HEK293 (cell line): ENCODE results near the gene MAN2B1.

Experiments used
- BCL11A ChIP-seq: fragments of 450-650 bp; formaldehyde crosslinking; IDR thresholded peaks from 2 replicates; pipeline ENCODE4 v1.5.1; 2016; ENCODE audit warnings: low read depth, missing biosample characterization, missing genetic modification characterization
- EGR2 ChIP-seq: fragments of 450-650 bp; formaldehyde crosslinking; IDR thresholded peaks from 2 replicates; pipeline ENCODE4 v1.5.1; 2016; ENCODE audit warnings: low read depth, missing biosample characterization, missing genetic modification characterization
- GFI1B ChIP-seq: fragments of 450-650 bp; formaldehyde crosslinking; IDR thresholded peaks from 2 replicates; pipeline ENCODE4 v1.5.1; 2016; ENCODE audit warnings: missing biosample characterization, missing genetic modification characterization
- GLI2 ChIP-seq: fragments of 450-650 bp; formaldehyde crosslinking; IDR thresholded peaks from 2 replicates; pipeline ENCODE4; 2017; ENCODE audit warnings: missing biosample characterization, missing genetic modification characterization, low read depth, borderline replicate concordance
- MYNN ChIP-seq: fragments of 450-650 bp; formaldehyde crosslinking; IDR thresholded peaks from 2 replicates; pipeline ENCODE4 v1.5.1; 2016; ENCODE audit warnings: missing biosample characterization, missing genetic modification characterization, borderline replicate concordance
- SP2 ChIP-seq: fragments of 450-650 bp; formaldehyde crosslinking; IDR thresholded peaks from 2 replicates; pipeline ENCODE4 v1.5.1; 2016; ENCODE audit warnings: missing biosample characterization, missing genetic modification characterization
- WT1 ChIP-seq: fragments of 450-650 bp; formaldehyde crosslinking; IDR thresholded peaks from 2 replicates; pipeline ENCODE4 v1.5.1; 2016; ENCODE audit warnings: missing biosample characterization, missing genetic modification characterization
- YY1 ChIP-seq: fragments of 450-650 bp; formaldehyde crosslinking; IDR thresholded peaks from 2 replicates; pipeline ENCODE4 v1.5.1; 2018; ENCODE audit warnings: missing biosample characterization, missing genetic modification characterization
- ZBTB1 ChIP-seq: fragments of 450-650 bp; formaldehyde crosslinking; IDR thresholded peaks from 2 replicates; pipeline ENCODE4 v1.5.1; 2016; ENCODE audit warnings: missing biosample characterization, missing genetic modification characterization
- ZFP69B ChIP-seq: fragments of 450-650 bp; formaldehyde crosslinking; IDR thresholded peaks from 2 replicates; pipeline ENCODE4 v1.5.1; 2016; ENCODE audit warnings: missing biosample characterization, missing genetic modification characterization
- ZNF138 ChIP-seq: fragments of 450-650 bp; formaldehyde crosslinking; IDR thresholded peaks from 2 replicates; pipeline ENCODE4 v1.5.1; 2016; ENCODE audit warnings: missing biosample characterization, missing genetic modification characterization, borderline replicate concordance
- ZNF140 ChIP-seq: fragments of 450-650 bp; formaldehyde crosslinking; IDR thresholded peaks from 2 replicates; pipeline ENCODE4 v1.5.1; 2016; ENCODE audit warnings: missing biosample characterization, missing genetic modification characterization
- ZNF174 ChIP-seq: fragments of 450-650 bp; formaldehyde crosslinking; IDR thresholded peaks from 2 replicates; pipeline ENCODE4 v1.5.0; 2017; ENCODE audit warnings: missing biosample characterization, mild to moderate bottlenecking, missing genetic modification characterization
- ZNF23 ChIP-seq: fragments of 450-650 bp; formaldehyde crosslinking; IDR thresholded peaks from 2 replicates; pipeline ENCODE4 v1.5.1; 2016; ENCODE audit warnings: missing biosample characterization, missing genetic modification characterization, borderline replicate concordance
- ZNF24 ChIP-seq: fragments of 450-650 bp; formaldehyde crosslinking; IDR thresholded peaks from 2 replicates; pipeline ENCODE4 v1.5.1; 2016; ENCODE audit warnings: missing biosample characterization, missing genetic modification characterization
- ZNF274 ChIP-seq, 2 experiments: fragments of 200-500 bp in 1 of 2; fragments of 450-650 bp in 1 of 2; sonication (Bioruptor generic) in 1 of 2; formaldehyde crosslinking in 1 of 2; IDR thresholded peaks; 2 replicates each; pipeline versions ENCODE4 v1.5.1 to v1.6.1; 2014 to 2016; ENCODE audit warnings: borderline replicate concordance in 1 of 2, inconsistent platforms in 1 of 2, low read length in 1 of 2, missing biosample characterization in 1 of 2, missing genetic modification characterization in 1 of 2
- ZNF280C ChIP-seq: fragments of 450-650 bp; formaldehyde crosslinking; IDR thresholded peaks from 2 replicates; pipeline ENCODE4 v1.5.1; 2016; ENCODE audit warnings: missing biosample characterization, missing genetic modification characterization
- ZNF350 ChIP-seq: fragments of 450-650 bp; formaldehyde crosslinking; IDR thresholded peaks from 2 replicates; pipeline ENCODE4 v1.5.0; 2017; ENCODE audit warnings: missing biosample characterization, mild to moderate bottlenecking, missing genetic modification characterization
- ZNF514 ChIP-seq: fragments of 450-650 bp; formaldehyde crosslinking; IDR thresholded peaks from 2 replicates; pipeline ENCODE4 v1.5.1; 2016; ENCODE audit warnings: missing biosample characterization, missing genetic modification characterization
- ZNF544 ChIP-seq: fragments of 450-650 bp; formaldehyde crosslinking; IDR thresholded peaks from 2 replicates; pipeline ENCODE4 v1.5.0; 2017; ENCODE audit warnings: missing biosample characterization, missing genetic modification characterization
- ZNF629 ChIP-seq: fragments of 450-650 bp; formaldehyde crosslinking; IDR thresholded peaks from 2 replicates; pipeline ENCODE4 v1.5.1; 2017; ENCODE audit warnings: missing biosample characterization, missing genetic modification characterization
- ZNF664 ChIP-seq: fragments of 450-650 bp; formaldehyde crosslinking; IDR thresholded peaks from 2 replicates; pipeline ENCODE4 v1.5.1; 2016; ENCODE audit warnings: missing biosample characterization, missing genetic modification characterization
- ZNF777 ChIP-seq: fragments of 450-650 bp; formaldehyde crosslinking; IDR thresholded peaks from 2 replicates; pipeline ENCODE4 v1.5.1; 2017; ENCODE audit warnings: missing biosample characterization, missing genetic modification characterization, borderline replicate concordance
- ZSCAN23 ChIP-seq: fragments of 450-650 bp; formaldehyde crosslinking; IDR thresholded peaks from 2 replicates; pipeline ENCODE4 v1.5.1; 2016; ENCODE audit warnings: missing biosample characterization, missing genetic modification characterization
- ZSCAN30 ChIP-seq: fragments of 450-650 bp; IDR thresholded peaks from 2 replicates; pipeline ENCODE4 v1.5.1; 2018; ENCODE audit warnings: missing biosample characterization, mild to moderate bottlenecking, missing genetic modification characterization, moderate library complexity
- TF ChIP-seq, protein P1 (sequence below): fragments of 450-650 bp; formaldehyde crosslinking; IDR thresholded peaks from 2 replicates; pipeline ENCODE4 v1.5.1; 2016; ENCODE audit warnings: missing biosample characterization, missing genetic modification characterization
- TF ChIP-seq, protein P2 (sequence below): fragments of 450-650 bp; formaldehyde crosslinking; IDR thresholded peaks from 2 replicates; pipeline ENCODE4 v1.5.1; 2016; ENCODE audit warnings: missing biosample characterization, missing genetic modification characterization
- TF ChIP-seq, protein P3 (sequence below): fragments of 450-650 bp; formaldehyde crosslinking; IDR thresholded peaks from 2 replicates; pipeline ENCODE4 v1.5.1; 2016; ENCODE audit warnings: missing biosample characterization, missing genetic modification characterization
- TF ChIP-seq, protein P4 (sequence below): fragments of 450-650 bp; formaldehyde crosslinking; IDR thresholded peaks from 2 replicates; pipeline ENCODE4 v1.5.1; 2016; ENCODE audit warnings: missing biosample characterization, missing genetic modification characterization

The MAN2B1 gene

GRCh38 chr19:12681074-12681987 is 14.8 kb upstream of the MAN2B1 start, which contains the start of gene DHPS (continued):
- TF ChIP-seq, protein P1, sequence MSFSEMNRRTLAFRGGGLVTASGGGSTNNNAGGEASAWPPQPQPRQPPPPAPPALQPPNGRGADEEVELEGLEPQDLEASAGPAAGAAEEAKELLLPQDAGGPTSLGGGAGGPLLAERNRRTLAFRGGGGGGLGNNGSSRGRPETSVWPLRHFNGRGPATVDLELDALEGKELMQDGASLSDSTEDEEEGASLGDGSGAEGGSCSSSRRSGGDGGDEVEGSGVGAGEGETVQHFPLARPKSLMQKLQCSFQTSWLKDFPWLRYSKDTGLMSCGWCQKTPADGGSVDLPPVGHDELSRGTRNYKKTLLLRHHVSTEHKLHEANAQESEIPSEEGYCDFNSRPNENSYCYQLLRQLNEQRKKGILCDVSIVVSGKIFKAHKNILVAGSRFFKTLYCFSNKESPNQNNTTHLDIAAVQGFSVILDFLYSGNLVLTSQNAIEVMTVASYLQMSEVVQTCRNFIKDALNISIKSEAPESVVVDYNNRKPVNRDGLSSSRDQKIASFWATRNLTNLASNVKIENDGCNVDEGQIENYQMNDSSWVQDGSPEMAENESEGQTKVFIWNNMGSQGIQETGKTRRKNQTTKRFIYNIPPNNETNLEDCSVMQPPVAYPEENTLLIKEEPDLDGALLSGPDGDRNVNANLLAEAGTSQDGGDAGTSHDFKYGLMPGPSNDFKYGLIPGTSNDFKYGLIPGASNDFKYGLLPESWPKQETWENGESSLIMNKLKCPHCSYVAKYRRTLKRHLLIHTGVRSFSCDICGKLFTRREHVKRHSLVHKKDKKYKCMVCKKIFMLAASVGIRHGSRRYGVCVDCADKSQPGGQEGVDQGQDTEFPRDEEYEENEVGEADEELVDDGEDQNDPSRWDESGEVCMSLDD: peak; percentile 42; the same call in 1 of the 2 replicates
- TF ChIP-seq ZNF138 (no peak), ZNF23 (tag by site-specific recombination) (no peak), ZNF350 (tag by site-specific recombination) (no peak), WT1 (peak; percentile 47), ZNF777 (tag by site-specific recombination) (peak; percentile 62; the same call in 1 of the 2 replicates), ZNF174 (tag by site-specific recombination) (no peak), ZNF664 (tag by site-specific recombination) (no peak), EGR2 (tag by site-specific recombination) (peak; percentile 52), YY1 (tag by site-specific recombination) (peak; percentile 91), GFI1B (tag by site-specific recombination) (no peak), ZNF544 (tag by site-specific recombination) (no peak), ZNF629 (peak; percentile 84), MYNN (tag by site-specific recombination) (no peak), ZNF280C (tag by site-specific recombination) (no peak), BCL11A (tag by site-specific recombination) (no peak), ZNF24 (tag by site-specific recombination) (no peak; the same call in 1 of the 2 replicates), ZBTB1 (no peak), ZNF514 (tag by site-specific recombination) (no peak), ZSCAN23 (tag by site-specific recombination) (no peak), ZFP69B (tag by site-specific recombination) (peak; percentile 19; the same call in 1 of the 2 replicates), SP2 (tag by site-specific recombination) (peak; percentile 96), ZSCAN30 (tag by site-specific recombination) (peak; percentile 87), ZNF274 (IDR thresholded peaks at IDR 0.05; ENCODE audit: low read length) (no peak), ZNF274 (tag by site-specific recombination; IDR thresholded peaks at IDR 0.05; ENCODE audit: borderline replicate concordance) (no peak), GLI2 (tag by site-specific recombination) (no peak), ZNF140 (no peak)
- TF ChIP-seq, protein P2, sequence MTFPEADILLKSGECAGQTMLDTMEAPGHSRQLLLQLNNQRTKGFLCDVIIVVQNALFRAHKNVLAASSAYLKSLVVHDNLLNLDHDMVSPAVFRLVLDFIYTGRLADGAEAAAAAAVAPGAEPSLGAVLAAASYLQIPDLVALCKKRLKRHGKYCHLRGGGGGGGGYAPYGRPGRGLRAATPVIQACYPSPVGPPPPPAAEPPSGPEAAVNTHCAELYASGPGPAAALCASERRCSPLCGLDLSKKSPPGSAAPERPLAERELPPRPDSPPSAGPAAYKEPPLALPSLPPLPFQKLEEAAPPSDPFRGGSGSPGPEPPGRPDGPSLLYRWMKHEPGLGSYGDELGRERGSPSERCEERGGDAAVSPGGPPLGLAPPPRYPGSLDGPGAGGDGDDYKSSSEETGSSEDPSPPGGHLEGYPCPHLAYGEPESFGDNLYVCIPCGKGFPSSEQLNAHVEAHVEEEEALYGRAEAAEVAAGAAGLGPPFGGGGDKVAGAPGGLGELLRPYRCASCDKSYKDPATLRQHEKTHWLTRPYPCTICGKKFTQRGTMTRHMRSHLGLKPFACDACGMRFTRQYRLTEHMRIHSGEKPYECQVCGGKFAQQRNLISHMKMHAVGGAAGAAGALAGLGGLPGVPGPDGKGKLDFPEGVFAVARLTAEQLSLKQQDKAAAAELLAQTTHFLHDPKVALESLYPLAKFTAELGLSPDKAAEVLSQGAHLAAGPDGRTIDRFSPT (tag by site-specific recombination): peak; percentile 89
- TF ChIP-seq, protein P3, sequence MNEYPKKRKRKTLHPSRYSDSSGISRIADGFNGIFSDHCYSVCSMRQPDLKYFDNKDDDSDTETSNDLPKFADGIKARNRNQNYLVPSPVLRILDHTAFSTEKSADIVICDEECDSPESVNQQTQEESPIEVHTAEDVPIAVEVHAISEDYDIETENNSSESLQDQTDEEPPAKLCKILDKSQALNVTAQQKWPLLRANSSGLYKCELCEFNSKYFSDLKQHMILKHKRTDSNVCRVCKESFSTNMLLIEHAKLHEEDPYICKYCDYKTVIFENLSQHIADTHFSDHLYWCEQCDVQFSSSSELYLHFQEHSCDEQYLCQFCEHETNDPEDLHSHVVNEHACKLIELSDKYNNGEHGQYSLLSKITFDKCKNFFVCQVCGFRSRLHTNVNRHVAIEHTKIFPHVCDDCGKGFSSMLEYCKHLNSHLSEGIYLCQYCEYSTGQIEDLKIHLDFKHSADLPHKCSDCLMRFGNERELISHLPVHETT: peak; percentile 81; the same call in 1 of the 2 replicates
- TF ChIP-seq, protein P4, sequence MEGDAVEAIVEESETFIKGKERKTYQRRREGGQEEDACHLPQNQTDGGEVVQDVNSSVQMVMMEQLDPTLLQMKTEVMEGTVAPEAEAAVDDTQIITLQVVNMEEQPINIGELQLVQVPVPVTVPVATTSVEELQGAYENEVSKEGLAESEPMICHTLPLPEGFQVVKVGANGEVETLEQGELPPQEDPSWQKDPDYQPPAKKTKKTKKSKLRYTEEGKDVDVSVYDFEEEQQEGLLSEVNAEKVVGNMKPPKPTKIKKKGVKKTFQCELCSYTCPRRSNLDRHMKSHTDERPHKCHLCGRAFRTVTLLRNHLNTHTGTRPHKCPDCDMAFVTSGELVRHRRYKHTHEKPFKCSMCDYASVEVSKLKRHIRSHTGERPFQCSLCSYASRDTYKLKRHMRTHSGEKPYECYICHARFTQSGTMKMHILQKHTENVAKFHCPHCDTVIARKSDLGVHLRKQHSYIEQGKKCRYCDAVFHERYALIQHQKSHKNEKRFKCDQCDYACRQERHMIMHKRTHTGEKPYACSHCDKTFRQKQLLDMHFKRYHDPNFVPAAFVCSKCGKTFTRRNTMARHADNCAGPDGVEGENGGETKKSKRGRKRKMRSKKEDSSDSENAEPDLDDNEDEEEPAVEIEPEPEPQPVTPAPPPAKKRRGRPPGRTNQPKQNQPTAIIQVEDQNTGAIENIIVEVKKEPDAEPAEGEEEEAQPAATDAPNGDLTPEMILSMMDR (tag by site-specific recombination): peak; percentile 51; the same call in 1 of the 2 replicates
